GM12892 (cell line): ENCODE data around the gene LOXL3.

Experiments
- POLR2A ChIP-seq: IDR thresholded peaks from 2 replicates; pipeline ENCODE4 v1.6.1; 2011; ENCODE audit warnings: low read depth, low read length, control low read depth
- POLR2AphosphoS5 ChIP-seq: IDR thresholded peaks from 2 replicates; pipeline ENCODE4 v1.6.1; 2011; ENCODE audit warnings: low read depth, low read length, control low read depth
- TAF1 ChIP-seq: IDR thresholded peaks from 2 replicates; pipeline ENCODE4 v1.6.1; 2011; ENCODE audit warnings: low read depth, mild to moderate bottlenecking, control low read depth, low read length, borderline replicate concordance

GRCh38 chr2:74597410-74597809, 43.7 kb upstream of the LOXL3 start:
- no peak for TF ChIP-seq POLR2A
- no peak for TF ChIP-seq POLR2AphosphoS5
- no peak for TF ChIP-seq TAF1
